GM12891 (cell line): Measurements from ENCODE around the gene PPP6C.

Source experiments
- POLR2A ChIP-seq: IDR thresholded peaks from 2 replicates; pipeline ENCODE4 v1.6.1; 2011; ENCODE audit warnings: low read depth, low read length, control low read depth
- POLR2AphosphoS5 ChIP-seq: IDR thresholded peaks from 2 replicates; pipeline ENCODE4 v1.6.1; 2011; ENCODE audit warnings: low read depth, low read length, control low read depth
- POU2F2 ChIP-seq: IDR thresholded peaks from 2 replicates; pipeline ENCODE4 v1.6.1; 2011; ENCODE audit warnings: low read depth, mild to moderate bottlenecking, control low read depth, low read length, moderate library complexity
- SPI1 ChIP-seq: IDR thresholded peaks from 2 replicates; pipeline ENCODE4 v1.6.1; 2011; ENCODE audit warnings: low read depth, low read length, control low read depth
- TAF1 ChIP-seq: IDR thresholded peaks from 2 replicates; pipeline ENCODE4 v1.6.1; 2011; ENCODE audit warnings: low read depth, low read length, control low read depth

GRCh38 chr9:125099816-125100215 lies 89.8 kb downstream of the PPP6C start:
- TF ChIP-seq POLR2AphosphoS5 (no peak), POLR2A (no peak), TAF1 (no peak), SPI1 (no peak), POU2F2 (no peak)
